ENCODE results near the gene RNF212. TPM values are rescaled to one million over a fixed set of nuclear protein-coding genes. Genes with fewer than 3 reads are reported as not detected.
A peak's percentile ranks its signal among the peaks of the same experiment; 100 is the strongest.

RNF212 gene
- total and polyA plus RNA-seq, 2 of the 13 experiments (the other 11 are each of a cell fraction or from before 2014, with no cell fraction given) = not detected

GRCh38 chr4:1027915-1028238 lies 85.5 kb downstream of the RNF212 start (continued):
- no peak for TF ChIP-seq FUBP1 (CRISPR knock-in tag; IDR thresholded peaks at IDR 0.05; ENCODE audit: borderline replicate concordance)
- TF ChIP-seq FOXK1 (CRISPR knock-in tag; IDR thresholded peaks at IDR 0.05; ENCODE audit: borderline replicate concordance, low read depth) = no peak
- peak; percentile 47; the same call in 1 of the 2 replicates for TF ChIP-seq ZSCAN25 (CRISPR knock-in tag; IDR thresholded peaks at IDR 0.05)
- TF ChIP-seq ISL2 (CRISPR knock-in tag; IDR thresholded peaks at IDR 0.05) = no peak
- TF ChIP-seq EP300 (IDR thresholded peaks at IDR 0.05; ENCODE audit: low read depth in 2 of 2, low read length in 2 of 2) = no peak
- TF ChIP-seq EP300 (CRISPR knock-in tag; IDR thresholded peaks at IDR 0.05; ENCODE audit: borderline replicate concordance) = no peak
- TF ChIP-seq IRX3 (CRISPR knock-in tag; IDR thresholded peaks at IDR 0.05; ENCODE audit: borderline replicate concordance, low read depth) = no peak

GRCh38 chr4:1027219-1027914 lies 86.0 kb downstream of the RNF212 start:
- no peak for DNase-seq (ENCODE audit: low spot score)
- H3K4me3 ChIP-seq (replicated peaks in 1 of 3; ENCODE audit: insufficient read depth in 1 of 3, low read depth in 2 of 3, low read length in 3 of 3) = no peak overlapping the region
- no peak for ATAC-seq
- no peak overlapping the region for H2AFZ ChIP-seq (ENCODE audit: low read length)
- no peak overlapping the region for H3K4me2 ChIP-seq (ENCODE audit: low read depth, low read length)
- peaks cover 6 to 12% of the 10 kb centered on the region in 2 experiments; a peak in 3 of 5 replicates for H3K36me3 ChIP-seq (replicated peaks in 1 of 2; ENCODE audit: control insufficient read depth in 1 of 2, insufficient read depth in 2 of 2, low read length in 2 of 2)
- WGBS (ENCODE audit: low lambda C conversion rate) = 39% methylated on average over 7 of the region's 26 CpGs
- H3K27me3 ChIP-seq (ENCODE audit: control insufficient read depth in 1 of 2, insufficient read depth in 2 of 2, low read length in 2 of 2) = peaks cover 20 to 41% of the 10 kb centered on the region in 2 experiments
- H3K4me1 ChIP-seq (ENCODE audit: insufficient read depth, low read length) = peaks cover 31% of the 10 kb centered on the region
- intact Hi-C loops (cut with micrococcal nuclease; ENCODE audit: unreplicated experiment) = no loop called here
- ChIA-PET CTCF (ENCODE audit: low intra/inter-chr PET ratio, low total read pairs) (no interaction called here), POLR2A (no interaction called here)
- no peak overlapping the region for H3K27ac ChIP-seq (ENCODE audit: extremely low read length, insufficient read depth, low read length)
- no TSS peak for BruUV-seq (replicated peaks)
- in situ Hi-C loops (cut with HindIII; ENCODE audit: extremely low pct_ligation_motif_present, low pct_unique_long_range_greater_than_20kb) = no loop called here
- FAIRE-seq = no peak
- H3K79me2 ChIP-seq (ENCODE audit: insufficient read depth, low read length) = no peaks in the 10 kb centered on the region
- H3K9me3 ChIP-seq (ENCODE audit: low read length) = no peaks in the 10 kb centered on the region
- no peaks in the 10 kb centered on the region; the same call in 1 of the 2 replicates for H4K20me1 ChIP-seq (ENCODE audit: insufficient read depth, low read length)
- no peak overlapping the region for H3K9ac ChIP-seq (ENCODE audit: insufficient read depth, low read depth, low read length)
- TF ChIP-seq SALL2 (CRISPR knock-in tag; IDR thresholded peaks at IDR 0.05) = no peak
- TF ChIP-seq RBM22 (optimal IDR thresholded peaks at IDR 0.05; ENCODE audit: low read length) = peak; percentile 49
- peak; percentile 80 for TF ChIP-seq KDM2A (CRISPR knock-in tag; IDR thresholded peaks at IDR 0.05; ENCODE audit: borderline replicate concordance, low read depth)
- 0 out of 2 replicates have a peak, but pooled peaks have one; percentile 7 for TF ChIP-seq HNRNPL (IDR thresholded peaks at IDR 0.05; ENCODE audit: low read depth, low read length)
- peak; percentile 23 for TF ChIP-seq RBM39 (IDR thresholded peaks at IDR 0.05; ENCODE audit: low read depth, low read length, poor library complexity, severe bottlenecking)
- 0 out of 2 replicates have a peak, but pooled peaks have one; percentile 15 for TF ChIP-seq ZFX (CRISPR knock-in tag; IDR thresholded peaks at IDR 0.05; ENCODE audit: low read depth)
- peak; percentile 48 for TF ChIP-seq HNRNPLL (IDR thresholded peaks at IDR 0.05; ENCODE audit: low read depth, low read length, poor library complexity, severe bottlenecking)
- TF ChIP-seq HNF1A (IDR thresholded peaks at IDR 0.05; ENCODE audit: low read depth) = no peak
- TF ChIP-seq HNF1A (CRISPR knock-in tag; IDR thresholded peaks at IDR 0.05; ENCODE audit: borderline replicate concordance) = no peak
- peak; percentile 44; the same call in 1 of the 2 replicates for TF ChIP-seq RBFOX2 (IDR thresholded peaks at IDR 0.05; ENCODE audit: low read depth, low read length)

All from HepG2 (cell line).